H1 (cell line): Measurements from ENCODE around the gene SYNDIG1. TPM values are rescaled to one million over a fixed set of nuclear protein-coding genes. Genes with fewer than 3 reads are reported as not detected.

Experiments used
- CTCF ChIA-PET: fragments of 300-600 bp; sonication (Branson Sonifier 250); formaldehyde crosslinking; loops from one replicate; lab custom pipeline; 2021; ENCODE audit not compliant: partially characterized antibody; lab: Charles Lee
- POLR2A ChIA-PET: fragments of 300-600 bp; sonication (Branson Sonifier 250); formaldehyde crosslinking; loops from one replicate; lab custom pipeline; 2021; ENCODE audit warnings: inconsistent platforms; ENCODE audit not compliant: partially characterized antibody; lab: Charles Lee
- DNase-seq, 2 experiments: peaks; one replicate each; pipeline versions ENCODE4 v3.0.0 to v3.0.0-alpha.2; 2010 to 2022; ENCODE audit warnings: low spot score in 2 of 2, low read depth in 1 of 2, mixed read lengths in 1 of 2
- FAIRE-seq: peaks from 2 replicates; lab custom pipeline; 2011; peaks lifted over from hg19 to GRCh38; lab: Jason Lieb, UNC
- H2AFZ ChIP-seq: 2 replicates; pipeline ENCODE4 v1.8.1; 2012; ENCODE audit warnings: low read length, inconsistent platforms
- H2AK5ac ChIP-seq: 2 replicates; pipeline ENCODE4 v1.6.1; 2013; ENCODE audit warnings: low read depth, low read length
- H2BK120ac ChIP-seq: replicated peaks from 2 replicates; pipeline ENCODE3; 2013; ENCODE audit warnings: low read depth, low read length, inconsistent platforms
- H2BK12ac ChIP-seq: 2 replicates; pipeline ENCODE4 v1.6.1; 2013; ENCODE audit warnings: low read depth, low read length
- H2BK15ac ChIP-seq: 2 replicates; pipeline ENCODE4 v1.6.1; 2013; ENCODE audit warnings: low read length
- H2BK20ac ChIP-seq: 2 replicates; pipeline ENCODE4 v1.6.1; 2013; ENCODE audit warnings: low read length
- H2BK5ac ChIP-seq: 2 replicates; pipeline ENCODE4 v1.6.1; 2013; ENCODE audit warnings: low read depth, low read length
- H3K14ac ChIP-seq: 2 replicates; pipeline ENCODE4 v1.6.1; 2013; ENCODE audit warnings: inconsistent platforms; ENCODE audit not compliant: insufficient read length
- H3K18ac ChIP-seq: 2 replicates; pipeline ENCODE4 v1.6.1; 2013; ENCODE audit warnings: low read length; ENCODE audit errors: extremely low read depth
- H3K23ac ChIP-seq: 2 replicates; pipeline ENCODE4 v1.6.1; 2013; ENCODE audit warnings: inconsistent platforms; ENCODE audit not compliant: insufficient read length
- H3K23me2 ChIP-seq: 2 replicates; pipeline ENCODE4 v1.6.1; 2013; ENCODE audit warnings: low read depth, low read length
- H3K27ac ChIP-seq: 2 replicates; pipeline ENCODE4 v1.6.1; 2011; ENCODE audit warnings: low read depth, low read length, inconsistent platforms
- H3K27me3 ChIP-seq, 4 experiments: replicated peaks in 1 of 4; 1 replicate in 1 of 4; 2 replicates in 3 of 4; pipeline versions ENCODE4 v1.6.1 to v1.8.1; 2011 to 2013; ENCODE audit warnings: low read length in 3 of 4, mild to moderate bottlenecking in 3 of 4, inconsistent platforms in 2 of 4, mixed read lengths in 2 of 4, moderate library complexity in 1 of 4; ENCODE audit not compliant: control insufficient read depth in 3 of 4, insufficient read depth in 3 of 4; ENCODE audit errors: extremely low read depth in 1 of 4
- H3K36me3 ChIP-seq, 4 experiments: 2 replicates each; pipeline versions ENCODE4 v1.6.1 to v1.8.1; 2011 to 2013; ENCODE audit warnings: mild to moderate bottlenecking in 4 of 4, low read length in 3 of 4, moderate library complexity in 2 of 4, control low read depth in 1 of 4, inconsistent platforms in 1 of 4; ENCODE audit not compliant: insufficient read depth in 4 of 4, control insufficient read depth in 2 of 4
- H3K4ac ChIP-seq: replicated peaks from 2 replicates; pipeline ENCODE3; 2013; ENCODE audit warnings: low read length, low read depth, mixed read lengths, inconsistent platforms; ENCODE audit not compliant: insufficient read length
- H3K4me1 ChIP-seq, 4 experiments: replicated peaks in 1 of 4; 1 replicate in 1 of 4; 2 replicates in 3 of 4; pipeline versions ENCODE4 v1.6.1 to v1.8.1; 2011 to 2013; ENCODE audit warnings: low read length in 3 of 4, inconsistent platforms in 2 of 4, mixed read lengths in 1 of 4; ENCODE audit not compliant: insufficient read depth in 4 of 4, control insufficient read depth in 3 of 4
- H3K4me2 ChIP-seq, 2 experiments: 2 replicates each; pipeline versions ENCODE4 v1.6.1 to v1.8.1; 2011 to 2013; ENCODE audit warnings: low read depth in 2 of 2, low read length in 2 of 2, control low read depth in 1 of 2, inconsistent platforms in 1 of 2, mild to moderate bottlenecking in 1 of 2; ENCODE audit not compliant: insufficient read depth in 1 of 2
- H3K4me3 ChIP-seq, 4 experiments: fragments of 200-600, 300-600 bp in 1 of 4; sonication (generic), shearing (Covaris generic), sonication (Bioruptor Twin) in 1 of 4; 2 replicates each; pipeline versions ENCODE4 v1.5.1 to v1.8.1; 2011 to 2016; ENCODE audit warnings: low read length in 4 of 4, low read depth in 3 of 4, control low read depth in 2 of 4, inconsistent platforms in 2 of 4, mild to moderate bottlenecking in 2 of 4, mixed read lengths in 1 of 4, moderate library complexity in 1 of 4; ENCODE audit not compliant: insufficient read depth in 2 of 4; ENCODE audit errors: extremely low read depth in 1 of 4
- H3K56ac ChIP-seq: replicated peaks from 2 replicates; pipeline ENCODE3; 2013; ENCODE audit warnings: low read depth, mild to moderate bottlenecking, mixed read lengths, low read length, inconsistent platforms; ENCODE audit not compliant: insufficient read length
- H3K79me1 ChIP-seq: 2 replicates; pipeline ENCODE4 v1.6.1; 2013; ENCODE audit warnings: low read depth, low read length, control low read depth
- H3K79me2 ChIP-seq, 2 experiments: 2 replicates each; pipeline versions ENCODE4 v1.6.1 to v1.8.1; 2012 to 2013; ENCODE audit warnings: low read length in 2 of 2, mild to moderate bottlenecking in 2 of 2, inconsistent platforms in 1 of 2; ENCODE audit not compliant: insufficient read depth in 2 of 2, control insufficient read depth in 1 of 2
- H3K9ac ChIP-seq, 4 experiments: replicated peaks in 1 of 4; 1 replicate in 1 of 4; 2 replicates in 3 of 4; pipeline versions ENCODE4 v1.6.1 to v1.8.1; 2011 to 2013; ENCODE audit warnings: low read depth in 3 of 4, low read length in 3 of 4, control low read depth in 2 of 4, mild to moderate bottlenecking in 2 of 4, moderate library complexity in 2 of 4, inconsistent platforms in 1 of 4; ENCODE audit errors: extremely low read depth in 1 of 4
- H3K9me3 ChIP-seq, 2 experiments: 2 replicates each; pipeline versions ENCODE4 v1.6.1 to v1.8.1; 2012 to 2013; ENCODE audit warnings: mild to moderate bottlenecking in 2 of 2, moderate library complexity in 2 of 2, control low read depth in 1 of 2, inconsistent platforms in 1 of 2, low read depth in 1 of 2, low read length in 1 of 2, mixed read lengths in 1 of 2; ENCODE audit not compliant: insufficient read depth in 2 of 2
- H4K20me1 ChIP-seq, 2 experiments: replicated peaks in 1 of 2; 2 replicates each; pipeline versions ENCODE3 to v1.8.1; 2011 to 2013; ENCODE audit warnings: inconsistent platforms in 2 of 2, low read length in 2 of 2, mild to moderate bottlenecking in 1 of 2; ENCODE audit not compliant: insufficient read depth in 2 of 2, control insufficient read depth in 1 of 2
- H4K5ac ChIP-seq: 2 replicates; pipeline ENCODE4 v1.6.1; 2013; ENCODE audit warnings: low read length, low read depth, mixed read lengths, inconsistent platforms; ENCODE audit not compliant: insufficient read length
- H4K8ac ChIP-seq: 2 replicates; pipeline ENCODE4 v1.8.0; 2013; ENCODE audit warnings: mild to moderate bottlenecking, moderate library complexity, low read length, inconsistent platforms; ENCODE audit not compliant: insufficient read depth; ENCODE audit errors: extremely low read depth
- H4K91ac ChIP-seq: replicated peaks from 2 replicates; pipeline ENCODE3; 2013; ENCODE audit warnings: low read length, mixed read lengths, inconsistent platforms; ENCODE audit not compliant: insufficient read length
- GABPA ChIP-seq: IDR thresholded peaks from 2 replicates; pipeline ENCODE4 v1.6.1; 2011; ENCODE audit warnings: mild to moderate bottlenecking, low read length, moderate library complexity, borderline replicate concordance; ENCODE audit not compliant: insufficient read depth
- KDM4A ChIP-seq: IDR thresholded peaks from one replicate; pipeline ENCODE4 v1.7.1; 2012; ENCODE audit warnings: low read depth, mild to moderate bottlenecking, moderate library complexity, low read length, inconsistent platforms; ENCODE audit not compliant: severe bottlenecking
- POLR2AphosphoS5 ChIP-seq: IDR thresholded peaks from 2 replicates; pipeline ENCODE4 v1.6.1; 2011; ENCODE audit warnings: low read depth, low read length
- RAD21 ChIP-seq, 2 experiments: IDR thresholded peaks in 1 of 2; conservative IDR thresholded peaks in 1 of 2; 2 replicates each; pipeline ENCODE4 v1.6.1; 2011; ENCODE audit warnings: low read depth in 2 of 2, low read length in 2 of 2, improper control_type of control experiment in 1 of 2, inconsistent platforms in 1 of 2, mild to moderate bottlenecking in 1 of 2, moderate library complexity in 1 of 2
- TEAD4 ChIP-seq: IDR thresholded peaks from 2 replicates; pipeline ENCODE4 v1.6.1; 2012; ENCODE audit warnings: low read depth, low read length, inconsistent platforms, mixed read lengths
- WGBS, 2 experiments: shearing (Covaris generic) in 1 of 2; methylation state at CpG; one replicate each; pipeline versions ENCODE4 v1.1.6 to v1.1.7; 2013 to 2015; ENCODE audit warnings: low lambda C conversion rate in 2 of 2, mixed read lengths in 2 of 2, inconsistent platforms in 1 of 2, low coverage in 1 of 2, missing lambda C conversion rate in 1 of 2; ENCODE audit not compliant: insufficient replicate concordance in 2 of 2, insufficient coverage in 1 of 2, insufficient read length in 1 of 2; ENCODE audit errors: extremely low coverage in 1 of 2, missing lambda C conversion rate in 1 of 2; 5-methylcytosine and 5-hydroxymethylcytosine counted together
- polyA plus RNA-seq, 7 experiments: library from polyadenylated mRNA; depleted of rRNA in 3 of 7; stranded (reverse) in 5 of 7; unstranded in 2 of 7; fragments of >200 nt in 5 of 7; fragments of 200-250 nt in 2 of 7; gene quantifications; 1 replicate in 5 of 7; 2 replicates in 1 of 7; 4 replicates in 1 of 7; pipeline versions ENCODE4 v1.2.1 to v1.2.3, GENCODE V29; 2011 to 2013; ENCODE audit warnings: missing spikeins in 2 of 7, mixed read lengths in 2 of 7
- total RNA-seq: library from RNA; stranded (reverse); fragmentation: NEBNext Ultra II Directional; extraction: Animal tissue kit (Norgen Biotek cat#: 25700); gene quantifications from 2 replicates; pipeline ENCODE4 v1.2.1, GENCODE V29; 2021

Gene SYNDIG1
- total and polyA plus RNA-seq, 2 of the 8 experiments (the other 6 are each of a cell fraction or from before 2014, with no cell fraction given), result 6.5 to 7.8 TPM

- peaks cover 0 to 4% (median 0%) of the 10 kb centered on the region in 4 experiments; a peak in 1 of 7 replicates for H3K27me3 ChIP-seq
- peaks cover 0 to 64% of the 10 kb centered on the region in 2 experiments; a peak in 3 of 4 replicates for H3K79me2 ChIP-seq
- no peak overlapping the region for H2BK15ac ChIP-seq
- H3K4me1 ChIP-seq, result peaks cover 0 to 17% (median 7%) of the 10 kb centered on the region in 4 experiments; a peak in 5 of 7 replicates
- peaks cover 3% of the 10 kb centered on the region for H3K79me1 ChIP-seq
- H3K23ac ChIP-seq, result no peak overlapping the region
- H4K5ac ChIP-seq, result no peak overlapping the region
- no peak overlapping the region for H3K4ac ChIP-seq
- WGBS, 2 experiments, result 77% methylated on average over 7 of the region's 7 CpGs; no CpG with 5 or more reads in 1 of the 2 experiments
- no peak overlapping the region for H3K9ac ChIP-seq
- H4K20me1 ChIP-seq, result peaks cover 13 to 17% of the 10 kb centered on the region in 2 experiments
- no peak overlapping the region for H3K4me3 ChIP-seq
- H2AFZ ChIP-seq, result no peak overlapping the region
- no peak overlapping the region for H3K4me2 ChIP-seq
- no peaks in the 10 kb centered on the region for H3K23me2 ChIP-seq
- H2BK12ac ChIP-seq, result no peak overlapping the region
- TF ChIP-seq TEAD4 (0 out of 2 replicates have a peak, but pooled peaks have one; percentile 26), POLR2AphosphoS5 (no peak), GABPA (no peak), KDM4A (no peak), RAD21 (IDR thresholded peaks at IDR 0.05 in 1 of 2, conservative IDR thresholded peaks at IDR 0.05 in 1 of 2; ENCODE audit: low read depth in 2 of 2, low read length in 2 of 2) (no peak)
- ChIA-PET POLR2A (no interaction called here), CTCF (interaction anchor here (0.8 to 4.3 kb wide), 3 partner anchors 8 to 109 kb away, joined by 4 to 9 read pairs (median 4); no protein-coding TSS in a partner anchor)
- H3K36me3 ChIP-seq, result no peaks in the 10 kb centered on the region
- H3K27ac ChIP-seq, result no peak overlapping the region
- no peak overlapping the region for H3K14ac ChIP-seq
- no peak overlapping the region for H3K56ac ChIP-seq
- H2BK5ac ChIP-seq, result no peak overlapping the region
- H3K9me3 ChIP-seq, result no peaks in the 10 kb centered on the region
- no peak for FAIRE-seq
- no peak overlapping the region for H2BK20ac ChIP-seq
- no peak for DNase-seq
- H2BK120ac ChIP-seq, result no peak overlapping the region
- H3K18ac ChIP-seq, result no peak overlapping the region
- peak overlapping the region; percentile 40; the same call in 1 of the 2 replicates for H2AK5ac ChIP-seq
- H4K8ac ChIP-seq, result no peak overlapping the region
- no peak overlapping the region for H4K91ac ChIP-seq
Observed at GRCh38 chr20:24478584-24478983, 9.2 kb downstream of the SYNDIG1 start.
